ENCODE measurements around the gene RING1.

The RING1 gene

DNA sequence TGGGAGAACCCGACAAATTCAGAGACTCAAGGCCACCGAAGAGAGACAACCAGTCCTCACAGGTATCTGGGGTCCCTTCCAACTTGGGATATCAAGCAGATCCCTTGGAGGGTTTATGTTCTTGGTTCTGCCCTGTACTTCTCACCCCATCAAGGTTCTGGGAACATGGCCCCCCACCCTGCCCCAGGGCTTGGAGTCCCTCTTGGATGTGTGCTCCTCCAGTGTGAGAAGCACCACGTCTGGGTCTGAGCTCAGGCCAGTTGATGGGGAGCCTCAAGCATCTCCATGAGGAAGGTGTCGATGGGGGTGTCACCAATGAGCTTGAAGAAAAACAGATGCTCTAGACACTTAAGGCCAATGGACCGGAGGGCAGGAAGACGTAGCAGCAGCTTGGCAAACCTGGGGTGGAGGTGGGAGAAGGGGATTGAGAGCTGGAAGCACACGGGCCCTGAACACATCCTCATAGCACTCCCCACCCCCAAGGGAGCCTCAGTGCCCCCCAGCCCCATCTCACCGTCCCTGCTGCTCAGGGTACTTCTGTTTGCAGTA lies 13.8 kb upstream of the RING1 start:
- Histone ChIP-seq H3K27me3 (ENCODE audit: insufficient read depth, low read length) (peaks cover 13% of the 10 kb centered on the region; the same call in 1 of the 2 replicates), H3F3A (ENCODE audit: insufficient read depth, low read length) (no peaks in the 10 kb centered on the region), H3K4me1 (ENCODE audit: insufficient read depth, low read length, severe bottlenecking) (peaks cover 29% of the 10 kb centered on the region), H3K9ac (ENCODE audit: low read length) (no peak overlapping the region), H3K79me2 (ENCODE audit: insufficient read depth, low read length) (no peaks in the 10 kb centered on the region), H3K27ac (ENCODE audit: low read depth, low read length, poor library complexity, severe bottlenecking) (no peak overlapping the region), H3K9me3 (ENCODE audit: low read length) (no peaks in the 10 kb centered on the region), H2AFZ (ENCODE audit: low read length) (no peak overlapping the region), H3K36me3 (ENCODE audit: insufficient read depth, low read length) (peaks cover 35% of the 10 kb centered on the region), H4K20me1 (ENCODE audit: insufficient read depth, low read length) (no peaks in the 10 kb centered on the region), H3K4me3 (ENCODE audit: low read depth, low read length, poor library complexity, severe bottlenecking) (no peak overlapping the region), H3K9me2 (ENCODE audit: low read depth, low read length) (no peaks in the 10 kb centered on the region), H3K4me2 (ENCODE audit: low read length) (no peak overlapping the region)
- no peak for TF ChIP-seq EZH2 (IDR thresholded peaks at IDR 0.05; ENCODE audit: borderline replicate concordance, low read length)

DNA sequence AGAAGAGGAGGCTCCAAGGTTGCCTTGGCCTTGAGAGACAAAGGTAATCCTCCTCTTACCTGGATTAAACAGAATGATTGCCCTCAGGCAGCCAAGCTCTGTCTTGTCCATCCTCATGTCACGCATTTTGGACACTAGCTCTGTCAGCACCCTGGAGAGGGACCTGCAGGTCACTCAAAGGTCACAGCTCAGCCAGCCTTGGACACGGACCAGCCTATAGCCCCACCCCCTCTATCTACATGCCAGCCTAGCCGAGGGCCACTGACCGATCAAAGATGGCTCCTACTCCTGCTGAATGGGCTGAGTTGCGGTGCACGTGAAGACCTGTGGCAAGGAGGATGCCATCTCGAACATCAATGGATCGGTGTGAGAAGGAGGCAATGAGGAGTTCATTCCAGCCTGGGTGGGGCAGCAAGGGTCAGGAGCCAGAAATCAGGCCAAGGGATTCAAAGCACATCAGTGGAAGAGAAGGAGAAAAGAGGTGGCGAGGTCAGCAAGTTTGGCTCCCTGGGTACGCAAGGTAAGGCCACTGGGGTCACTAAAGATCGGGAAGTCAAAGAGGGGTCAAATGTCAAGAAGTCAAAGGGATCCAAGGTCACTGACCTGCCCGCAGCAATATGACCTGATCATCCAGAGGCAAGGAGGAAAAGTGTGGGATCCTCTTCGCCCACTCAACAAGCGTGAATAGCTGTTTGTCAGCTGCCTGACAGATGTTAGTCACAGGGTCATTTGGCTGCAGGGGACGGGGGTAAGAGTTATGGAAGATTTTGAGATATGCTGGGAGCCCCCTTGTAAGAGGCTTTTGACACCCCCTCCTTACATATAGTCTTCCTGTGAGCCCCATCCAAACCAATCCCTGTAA lies 12.8 kb upstream of the RING1 start:
- H3K36me3 ChIP-seq (ENCODE audit: insufficient read depth, low read length), result peaks cover 35% of the 10 kb centered on the region
- no peaks in the 10 kb centered on the region for H3K79me2 ChIP-seq (ENCODE audit: insufficient read depth, low read length)
- peaks cover 13% of the 10 kb centered on the region; the same call in 1 of the 2 replicates for H3K27me3 ChIP-seq (ENCODE audit: insufficient read depth, low read length)
- H3K4me3 ChIP-seq (ENCODE audit: low read depth, low read length, poor library complexity, severe bottlenecking), result no peak overlapping the region
- H2AFZ ChIP-seq (ENCODE audit: low read length), result no peak overlapping the region
- no peaks in the 10 kb centered on the region for H3K9me2 ChIP-seq (ENCODE audit: low read depth, low read length)
- H3K27ac ChIP-seq (ENCODE audit: low read depth, low read length, poor library complexity, severe bottlenecking), result no peak overlapping the region
- peaks cover 31% of the 10 kb centered on the region for H3K4me1 ChIP-seq (ENCODE audit: insufficient read depth, low read length, severe bottlenecking)
- H3F3A ChIP-seq (ENCODE audit: insufficient read depth, low read length), result no peaks in the 10 kb centered on the region
- TF ChIP-seq, protein P1, sequence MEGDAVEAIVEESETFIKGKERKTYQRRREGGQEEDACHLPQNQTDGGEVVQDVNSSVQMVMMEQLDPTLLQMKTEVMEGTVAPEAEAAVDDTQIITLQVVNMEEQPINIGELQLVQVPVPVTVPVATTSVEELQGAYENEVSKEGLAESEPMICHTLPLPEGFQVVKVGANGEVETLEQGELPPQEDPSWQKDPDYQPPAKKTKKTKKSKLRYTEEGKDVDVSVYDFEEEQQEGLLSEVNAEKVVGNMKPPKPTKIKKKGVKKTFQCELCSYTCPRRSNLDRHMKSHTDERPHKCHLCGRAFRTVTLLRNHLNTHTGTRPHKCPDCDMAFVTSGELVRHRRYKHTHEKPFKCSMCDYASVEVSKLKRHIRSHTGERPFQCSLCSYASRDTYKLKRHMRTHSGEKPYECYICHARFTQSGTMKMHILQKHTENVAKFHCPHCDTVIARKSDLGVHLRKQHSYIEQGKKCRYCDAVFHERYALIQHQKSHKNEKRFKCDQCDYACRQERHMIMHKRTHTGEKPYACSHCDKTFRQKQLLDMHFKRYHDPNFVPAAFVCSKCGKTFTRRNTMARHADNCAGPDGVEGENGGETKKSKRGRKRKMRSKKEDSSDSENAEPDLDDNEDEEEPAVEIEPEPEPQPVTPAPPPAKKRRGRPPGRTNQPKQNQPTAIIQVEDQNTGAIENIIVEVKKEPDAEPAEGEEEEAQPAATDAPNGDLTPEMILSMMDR (IDR thresholded peaks at IDR 0.05; ENCODE audit: low read length), result no peak
- TF ChIP-seq EZH2 (IDR thresholded peaks at IDR 0.05; ENCODE audit: borderline replicate concordance, low read length), result no peak
- H3K9me3 ChIP-seq (ENCODE audit: low read length), result no peaks in the 10 kb centered on the region
- H3K4me2 ChIP-seq (ENCODE audit: low read length), result no peak overlapping the region
- no peaks in the 10 kb centered on the region for H4K20me1 ChIP-seq (ENCODE audit: insufficient read depth, low read length)
- no peak overlapping the region for H3K9ac ChIP-seq (ENCODE audit: low read length)

DNA sequence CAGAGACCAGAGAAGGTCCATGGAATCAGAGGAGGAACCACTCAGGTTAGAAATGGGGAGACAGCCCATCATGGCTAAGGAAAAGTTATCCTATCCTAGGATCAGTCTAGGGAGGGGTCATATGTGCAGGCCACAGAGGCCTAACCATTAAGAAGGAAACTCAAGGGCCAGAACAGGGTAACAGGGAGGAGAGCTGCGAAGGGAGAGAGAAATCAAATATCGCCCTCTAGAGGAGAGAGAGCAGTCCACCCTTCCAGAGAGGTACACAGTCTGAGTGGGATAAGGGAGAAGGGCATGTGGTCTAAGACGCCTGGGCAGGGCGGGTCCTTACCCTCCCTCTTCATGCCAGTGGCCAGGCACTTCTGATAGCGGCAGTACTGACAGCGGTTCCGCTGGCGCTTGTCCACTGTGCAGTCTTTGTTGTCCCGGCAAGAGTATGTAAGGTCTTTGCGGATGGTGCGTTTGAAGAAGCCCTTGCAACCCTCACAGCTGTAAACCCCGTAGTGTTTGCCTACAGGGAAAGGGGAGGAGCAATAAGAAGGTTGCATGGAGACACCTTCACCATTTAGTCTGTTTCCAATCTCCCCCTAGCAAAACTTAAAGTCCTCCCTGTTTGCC lies 10.8 kb upstream of the RING1 start:
- H3K4me3 ChIP-seq (ENCODE audit: low read depth, low read length, poor library complexity, severe bottlenecking), result no peak overlapping the region

More for the DNA sequence above, 10.8 kb upstream of the RING1 start:
- H4K20me1 ChIP-seq (ENCODE audit: insufficient read depth, low read length), result no peaks in the 10 kb centered on the region
- TF ChIP-seq EZH2 (IDR thresholded peaks at IDR 0.05; ENCODE audit: borderline replicate concordance, low read length), result no peak
- TF ChIP-seq, protein P1 (IDR thresholded peaks at IDR 0.05; ENCODE audit: low read length), result peak; percentile 83
- H2AFZ ChIP-seq (ENCODE audit: low read length), result no peak overlapping the region
- peaks cover 43% of the 10 kb centered on the region for H3K36me3 ChIP-seq (ENCODE audit: insufficient read depth, low read length)
- peak overlapping the region; percentile 9; the same call in 1 of the 2 replicates for H3K4me2 ChIP-seq (ENCODE audit: low read length)
- H3K27ac ChIP-seq (ENCODE audit: low read depth, low read length, poor library complexity, severe bottlenecking), result no peak overlapping the region
- peaks cover 41% of the 10 kb centered on the region for H3K4me1 ChIP-seq (ENCODE audit: insufficient read depth, low read length, severe bottlenecking)
- no peaks in the 10 kb centered on the region for H3K79me2 ChIP-seq (ENCODE audit: insufficient read depth, low read length)
- H3K9ac ChIP-seq (ENCODE audit: low read length), result no peak overlapping the region
- no peaks in the 10 kb centered on the region for H3K9me3 ChIP-seq (ENCODE audit: low read length)
- no peaks in the 10 kb centered on the region for H3F3A ChIP-seq (ENCODE audit: insufficient read depth, low read length)
- H3K9me2 ChIP-seq (ENCODE audit: low read depth, low read length), result no peaks in the 10 kb centered on the region
- 0 out of 2 replicates have a peak, but pooled peaks cover 4% of the 10 kb centered on the region for H3K27me3 ChIP-seq (ENCODE audit: insufficient read depth, low read length)
